Transverse colon (tissue), 4 donors: ENCODE results near the gene CCNQ.

Source experiments
- EP300 ChIP-seq: sonication (generic); formaldehyde crosslinking; IDR thresholded peaks from one replicate; pipeline ENCODE4 v1.6.1; 2017; ENCODE audit warnings: antibody characterized with exemption, low read depth
- POLR2A ChIP-seq: fragments of 450-650 bp; IDR thresholded peaks from one replicate; pipeline ENCODE4 v1.6.1; 2016; ENCODE audit warnings: antibody characterized with exemption, mild to moderate bottlenecking, moderate library complexity
- POLR2AphosphoS5 ChIP-seq, 3 donors: sonication (generic); formaldehyde crosslinking; IDR thresholded peaks; one replicate each; pipeline ENCODE4 v1.6.1; 2016; ENCODE audit warnings: antibody characterized with exemption in 3 of 3
- TF ChIP-seq, protein P1 (sequence below), 5 experiments: fragments of 200-600 bp in 3 of 5; fragments of 450-650 bp in 2 of 5; sonication (generic) in 3 of 5; IDR thresholded peaks; 1 replicate in 2 of 5; 2 replicates in 3 of 5; pipeline ENCODE4 v1.5.1; 2016 to 2017; ENCODE audit warnings: antibody characterized with exemption in 5 of 5, inconsistent platforms in 3 of 5, mild to moderate bottlenecking in 2 of 5, moderate library complexity in 1 of 5

DNA sequence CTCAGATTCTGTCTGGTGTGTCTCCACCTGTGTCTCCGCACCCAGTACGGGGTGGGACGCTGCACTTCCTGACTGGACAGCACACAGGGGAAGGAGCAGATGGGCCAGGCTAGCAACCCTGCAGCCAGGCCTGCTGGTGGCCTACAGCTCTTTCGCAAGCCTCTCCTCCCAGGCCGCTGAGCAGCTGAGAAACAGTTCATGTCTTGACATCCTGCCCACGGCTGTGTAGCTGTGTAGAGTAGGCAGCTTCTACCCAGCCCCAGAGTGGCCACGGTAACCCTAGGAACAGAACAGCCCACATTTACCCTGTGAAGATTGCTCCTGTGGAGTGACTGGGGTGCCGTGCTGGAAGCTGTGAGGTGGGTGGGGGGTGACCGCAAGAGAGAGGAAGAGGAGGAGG lies 38.9 kb downstream of the CCNQ start:
- TF ChIP-seq, protein P1, sequence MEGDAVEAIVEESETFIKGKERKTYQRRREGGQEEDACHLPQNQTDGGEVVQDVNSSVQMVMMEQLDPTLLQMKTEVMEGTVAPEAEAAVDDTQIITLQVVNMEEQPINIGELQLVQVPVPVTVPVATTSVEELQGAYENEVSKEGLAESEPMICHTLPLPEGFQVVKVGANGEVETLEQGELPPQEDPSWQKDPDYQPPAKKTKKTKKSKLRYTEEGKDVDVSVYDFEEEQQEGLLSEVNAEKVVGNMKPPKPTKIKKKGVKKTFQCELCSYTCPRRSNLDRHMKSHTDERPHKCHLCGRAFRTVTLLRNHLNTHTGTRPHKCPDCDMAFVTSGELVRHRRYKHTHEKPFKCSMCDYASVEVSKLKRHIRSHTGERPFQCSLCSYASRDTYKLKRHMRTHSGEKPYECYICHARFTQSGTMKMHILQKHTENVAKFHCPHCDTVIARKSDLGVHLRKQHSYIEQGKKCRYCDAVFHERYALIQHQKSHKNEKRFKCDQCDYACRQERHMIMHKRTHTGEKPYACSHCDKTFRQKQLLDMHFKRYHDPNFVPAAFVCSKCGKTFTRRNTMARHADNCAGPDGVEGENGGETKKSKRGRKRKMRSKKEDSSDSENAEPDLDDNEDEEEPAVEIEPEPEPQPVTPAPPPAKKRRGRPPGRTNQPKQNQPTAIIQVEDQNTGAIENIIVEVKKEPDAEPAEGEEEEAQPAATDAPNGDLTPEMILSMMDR (IDR thresholded peaks at IDR 0.05): no peak
- TF ChIP-seq POLR2A: no peak
- TF ChIP-seq POLR2AphosphoS5 (IDR thresholded peaks at IDR 0.05): no peak
- TF ChIP-seq EP300: no peak
